IMR-90 (cell line): ENCODE results near the gene SPDYE1. TPM values are rescaled to one million over a fixed set of nuclear protein-coding genes. Genes with fewer than 3 reads are reported as not detected.
A peak's percentile ranks its signal among the peaks of the same experiment; 100 is the strongest.

ENCODE experiments used
- ATAC-seq: fragments of 200-7000 bp; cut with Tn5 transposase; 2 replicates; pipeline ENCODE4 v1.9.1; 2020; ENCODE audit warnings: low read depth, mild to moderate bottlenecking, moderate library complexity
- BruUV-seq: library from RNA; stranded (reverse); fragments of 400-500 nt; replicated peaks from 2 replicates; lab custom pipeline; 2021; lab: Mats Ljungman, UMichigan
- CTCF ChIA-PET: fragments of 300-600 bp; formaldehyde crosslinking; extraction: SDS; loops from one replicate; lab custom pipeline; 2021; ENCODE audit warnings: antibody characterized with exemption; lab: Yijun Ruan, JAX
- POLR2A ChIA-PET: fragments of 300-600 bp; sonication (Branson Sonifier 250); formaldehyde crosslinking; loops from one replicate; lab custom pipeline; 2022; ENCODE audit warnings: antibody characterized with exemption; ENCODE audit not compliant: unreplicated experiment; lab: Charles Lee
- DNase-seq: peaks from one replicate; pipeline ENCODE4 v3.0.0; 2013
- H2AFZ ChIP-seq: replicated peaks from 2 replicates; pipeline ENCODE3; 2013; ENCODE audit warnings: low read length, mild to moderate bottlenecking; ENCODE audit not compliant: poor library complexity
- H2AK5ac ChIP-seq: 2 replicates; pipeline ENCODE4 v1.6.1; 2013; ENCODE audit warnings: low read depth, low read length, inconsistent platforms
- H2AK9ac ChIP-seq: replicated peaks from 2 replicates; pipeline ENCODE3; 2013; ENCODE audit warnings: mild to moderate bottlenecking, low read depth, low read length, moderate library complexity; ENCODE audit not compliant: poor library complexity
- H2BK120ac ChIP-seq: 2 replicates; pipeline ENCODE4 v1.6.1; 2013; ENCODE audit warnings: low read depth, low read length, inconsistent platforms
- H2BK15ac ChIP-seq: 3 replicates; pipeline ENCODE4 v1.6.1; 2013; ENCODE audit warnings: low read depth, low read length, inconsistent platforms
- H2BK20ac ChIP-seq: 2 replicates; pipeline ENCODE4 v1.6.1; 2013; ENCODE audit warnings: low read depth, mild to moderate bottlenecking, inconsistent platforms, low read length, moderate library complexity
- H2BK5ac ChIP-seq: 2 replicates; pipeline ENCODE4 v1.6.1; 2013; ENCODE audit warnings: mild to moderate bottlenecking, low read depth, low read length, inconsistent platforms; ENCODE audit not compliant: poor library complexity, severe bottlenecking
- H3K14ac ChIP-seq: replicated peaks from 2 replicates; pipeline ENCODE4 v1.6.1; 2013; ENCODE audit warnings: low read depth, low read length, inconsistent platforms
- H3K18ac ChIP-seq: 2 replicates; pipeline ENCODE4 v1.6.1; 2013; ENCODE audit warnings: low read depth, low read length, control low read depth
- H3K23ac ChIP-seq: 2 replicates; pipeline ENCODE4 v1.6.1; 2013; ENCODE audit warnings: low read depth, low read length, inconsistent platforms
- H3K27ac ChIP-seq: 2 replicates; pipeline ENCODE4 v1.5.1; 2013; ENCODE audit warnings: mild to moderate bottlenecking, control low read depth, low read length; ENCODE audit not compliant: insufficient read depth
- H3K27me3 ChIP-seq: 2 replicates; pipeline ENCODE4 v1.6.1; 2013; ENCODE audit warnings: low read length; ENCODE audit not compliant: control insufficient read depth, insufficient read depth
- H3K36me3 ChIP-seq: 2 replicates; pipeline ENCODE4 v1.6.1; 2013; ENCODE audit warnings: low read length, mixed read lengths; ENCODE audit not compliant: control insufficient read depth, insufficient read depth
- H3K4ac ChIP-seq: 2 replicates; pipeline ENCODE4 v1.6.1; 2013; ENCODE audit warnings: low read depth, low read length, inconsistent platforms
- H3K4me1 ChIP-seq: 2 replicates; pipeline ENCODE4 v1.6.1; 2013; ENCODE audit warnings: low read length, mixed read lengths; ENCODE audit not compliant: control insufficient read depth, insufficient read depth
- H3K4me2 ChIP-seq: 2 replicates; pipeline ENCODE4 v1.6.1; 2013; ENCODE audit warnings: low read depth, mild to moderate bottlenecking, control low read depth, low read length, moderate library complexity
- H3K4me3 ChIP-seq: 2 replicates; pipeline ENCODE4 v1.5.1; 2013; ENCODE audit warnings: low read depth, mild to moderate bottlenecking, control low read depth, low read length, moderate library complexity; ENCODE audit not compliant: insufficient read depth
- H3K56ac ChIP-seq: 2 replicates; pipeline ENCODE4 v1.6.1; 2013; ENCODE audit warnings: low read length, inconsistent platforms; ENCODE audit not compliant: insufficient read depth; ENCODE audit errors: extremely low read depth
- H3K79me1 ChIP-seq, 2 experiments: 2 replicates each; pipeline ENCODE4 v1.6.1; 2013; ENCODE audit warnings: low read length in 2 of 2, inconsistent platforms in 1 of 2, low read depth in 1 of 2
- H3K9ac ChIP-seq: 2 replicates; pipeline ENCODE4 v1.6.1; 2013; ENCODE audit warnings: low read depth, low read length, control low read depth
- H3K9me1 ChIP-seq: 2 replicates; pipeline ENCODE4 v1.6.1; 2013; ENCODE audit warnings: low read length, inconsistent platforms; ENCODE audit not compliant: insufficient read depth
- H3K9me3 ChIP-seq: 2 replicates; pipeline ENCODE4 v1.6.1; 2013; ENCODE audit warnings: low read length; ENCODE audit not compliant: control insufficient read depth, insufficient read depth
- H4K20me1 ChIP-seq: 2 replicates; pipeline ENCODE4 v1.6.1; 2013; ENCODE audit warnings: low read length, inconsistent platforms; ENCODE audit not compliant: insufficient read depth
- H4K5ac ChIP-seq: 2 replicates; pipeline ENCODE4 v1.6.1; 2013; ENCODE audit warnings: mild to moderate bottlenecking, low read depth, low read length, control low read depth
- H4K8ac ChIP-seq, 2 experiments: 2 replicates each; pipeline ENCODE4 v1.6.1; 2013; ENCODE audit warnings: low read depth in 2 of 2, low read length in 2 of 2, control low read depth in 1 of 2, inconsistent platforms in 1 of 2
- H4K91ac ChIP-seq: 2 replicates; pipeline ENCODE4 v1.6.1; 2013; ENCODE audit warnings: low read depth, low read length, inconsistent platforms; ENCODE audit not compliant: insufficient read depth
- BHLHE40 ChIP-seq: fragments of 150-350 bp; IDR thresholded peaks from 2 replicates; pipeline ENCODE4 v1.6.1; 2016; ENCODE audit warnings: mild to moderate bottlenecking, low read depth, low read length
- CEBPB ChIP-seq: IDR thresholded peaks from 2 replicates; pipeline ENCODE4 v1.6.1; 2012; ENCODE audit warnings: low read depth, low read length, improper control_type of control experiment
- CHD1 ChIP-seq: IDR thresholded peaks from 2 replicates; pipeline ENCODE4 v1.6.1; 2012; ENCODE audit warnings: low read depth, low read length, improper control_type of control experiment
- FOS ChIP-seq: fragments of 150-350 bp; IDR thresholded peaks from 2 replicates; pipeline ENCODE4 v1.6.1; 2016; ENCODE audit warnings: low read depth, low read length
- MAFK ChIP-seq: IDR thresholded peaks from 2 replicates; pipeline ENCODE4 v1.6.1; 2012; ENCODE audit warnings: low read depth, low read length, improper control_type of control experiment
- MAZ ChIP-seq: IDR thresholded peaks from 2 replicates; pipeline ENCODE4 v1.6.1; 2012; ENCODE audit warnings: low read depth, mild to moderate bottlenecking, low read length, improper control_type of control experiment, moderate library complexity, borderline replicate concordance
- MXI1 ChIP-seq: IDR thresholded peaks from 2 replicates; pipeline ENCODE4 v1.6.1; 2012; ENCODE audit warnings: low read depth, mild to moderate bottlenecking, low read length, moderate library complexity, borderline replicate concordance
- NFE2L2 ChIP-seq: fragments of 150-350 bp; IDR thresholded peaks from 2 replicates; pipeline ENCODE4 v1.6.1; 2016; ENCODE audit warnings: low read depth, mild to moderate bottlenecking, low read length
- POLR2A ChIP-seq: IDR thresholded peaks from 2 replicates; pipeline ENCODE4 v1.6.1; 2012; ENCODE audit warnings: mild to moderate bottlenecking, low read depth, low read length
- RAD21 ChIP-seq: IDR thresholded peaks from 2 replicates; pipeline ENCODE4 v1.6.1; 2012; ENCODE audit warnings: low read length, improper control_type of control experiment
- RCOR1 ChIP-seq: IDR thresholded peaks from 2 replicates; pipeline ENCODE4 v1.6.1; 2012; ENCODE audit warnings: mild to moderate bottlenecking, low read length, improper control_type of control experiment; ENCODE audit not compliant: insufficient replicate concordance
- RFX5 ChIP-seq: IDR thresholded peaks from 2 replicates; pipeline ENCODE4 v1.8.0; 2012; ENCODE audit warnings: low read depth, mild to moderate bottlenecking, low read length, moderate library complexity
- SMC3 ChIP-seq: fragments of 150-350 bp; IDR thresholded peaks from 2 replicates; pipeline ENCODE4 v1.6.1; 2016; ENCODE audit warnings: low read depth, mild to moderate bottlenecking, antibody characterized with exemption, low read length, moderate library complexity
- WGBS, 2 experiments: methylation state at CpG; one replicate each; pipeline versions ENCODE4 v1.1.5 to v1.1.7; 2013; ENCODE audit warnings: missing lambda C conversion rate in 2 of 2; ENCODE audit not compliant: insufficient read length in 1 of 2; ENCODE audit errors: extremely low coverage in 2 of 2; 5-methylcytosine and 5-hydroxymethylcytosine counted together
- dilution Hi-C: fragments of 300-500 bp; cut with HindIII; formaldehyde crosslinking; loops from one replicate; pipeline ENCODE4 v1.14.3; 2018; ENCODE audit warnings: low sequenced_read_pairs; ENCODE audit not compliant: unreplicated experiment
- in situ Hi-C: fragments of 300-500 bp; cut with MboI; formaldehyde crosslinking; loops from 3 replicates; pipeline ENCODE4 v1.14.3; 2019; ENCODE audit warnings: low sequenced_read_pairs, inconsistent platforms, mixed read lengths
- intact Hi-C: fragments of 100-400 bp; cut with micrococcal nuclease; formaldehyde crosslinking; loops from 2 replicates; pipeline ENCODE4 v1.10.0; 2022
- polyA plus RNA-seq, 3 experiments: library from polyadenylated mRNA; depleted of rRNA; stranded (reverse); fragments of >200 nt; gene quantifications; 2 replicates each; pipeline ENCODE4 v1.2.3, GENCODE V29; 2012; ENCODE audit warnings: low replicate concordance in 1 of 3
- total RNA-seq: library from RNA; depleted of rRNA; stranded (reverse); fragments of >200 nt; gene quantifications from 2 replicates; pipeline ENCODE4 v1.2.3, GENCODE V29; 2012
- TF ChIP-seq, protein P1 (sequence below): fragments of 150-350 bp; IDR thresholded peaks from 2 replicates; pipeline ENCODE4 v1.6.1; 2016; ENCODE audit warnings: low read depth, mild to moderate bottlenecking, low read length, moderate library complexity, borderline replicate concordance
- TF ChIP-seq, protein P2 (sequence below): fragments of 150-350 bp; IDR thresholded peaks from 2 replicates; pipeline ENCODE4 v1.6.1; 2017; ENCODE audit warnings: mild to moderate bottlenecking, antibody characterized with exemption, low read length, low read depth
- TF ChIP-seq, protein P3 (sequence below): conservative IDR thresholded peaks from 2 replicates; pipeline ENCODE4 v1.5.1; 2012; ENCODE audit warnings: mild to moderate bottlenecking, low read depth, low read length, improper control_type of control experiment

SPDYE1 gene
- total and polyA plus RNA-seq, 2 of the 4 experiments (the other 2 are of a cell fraction): not detected

DNA sequence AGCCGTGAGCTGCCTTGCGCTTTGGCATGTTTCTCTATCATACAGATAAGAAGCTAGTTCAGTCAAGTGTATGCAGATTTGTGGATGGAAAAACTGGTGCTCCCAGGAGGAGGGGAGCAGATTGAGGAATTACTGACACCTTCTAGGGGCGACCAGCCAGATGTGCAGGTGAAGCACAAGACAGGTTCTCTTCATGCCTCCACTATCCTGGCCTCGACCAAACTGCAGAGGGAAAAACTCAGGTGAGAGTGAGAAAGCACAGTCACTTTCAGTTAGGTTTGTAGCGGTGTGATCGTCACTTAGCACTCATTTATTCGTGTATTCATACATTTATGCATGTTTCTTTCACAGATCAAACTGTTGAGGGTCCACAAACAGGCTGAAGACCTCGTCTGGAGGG lies 46.2 kb downstream of the SPDYE1 start:
- no peak for TF ChIP-seq MAZ
- TF ChIP-seq, protein P1, sequence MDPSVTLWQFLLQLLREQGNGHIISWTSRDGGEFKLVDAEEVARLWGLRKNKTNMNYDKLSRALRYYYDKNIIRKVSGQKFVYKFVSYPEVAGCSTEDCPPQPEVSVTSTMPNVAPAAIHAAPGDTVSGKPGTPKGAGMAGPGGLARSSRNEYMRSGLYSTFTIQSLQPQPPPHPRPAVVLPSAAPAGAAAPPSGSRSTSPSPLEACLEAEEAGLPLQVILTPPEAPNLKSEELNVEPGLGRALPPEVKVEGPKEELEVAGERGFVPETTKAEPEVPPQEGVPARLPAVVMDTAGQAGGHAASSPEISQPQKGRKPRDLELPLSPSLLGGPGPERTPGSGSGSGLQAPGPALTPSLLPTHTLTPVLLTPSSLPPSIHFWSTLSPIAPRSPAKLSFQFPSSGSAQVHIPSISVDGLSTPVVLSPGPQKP: no peak
- TF ChIP-seq RFX5: no peak
- no peak for TF ChIP-seq POLR2A
- no peak for TF ChIP-seq BHLHE40
- TF ChIP-seq MXI1: no peak
- no peak for TF ChIP-seq CHD1
- TF ChIP-seq, protein P2, sequence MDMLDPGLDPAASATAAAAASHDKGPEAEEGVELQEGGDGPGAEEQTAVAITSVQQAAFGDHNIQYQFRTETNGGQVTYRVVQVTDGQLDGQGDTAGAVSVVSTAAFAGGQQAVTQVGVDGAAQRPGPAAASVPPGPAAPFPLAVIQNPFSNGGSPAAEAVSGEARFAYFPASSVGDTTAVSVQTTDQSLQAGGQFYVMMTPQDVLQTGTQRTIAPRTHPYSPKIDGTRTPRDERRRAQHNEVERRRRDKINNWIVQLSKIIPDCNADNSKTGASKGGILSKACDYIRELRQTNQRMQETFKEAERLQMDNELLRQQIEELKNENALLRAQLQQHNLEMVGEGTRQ: no peak
- no peak for TF ChIP-seq RAD21
- no peak for TF ChIP-seq MAFK
- TF ChIP-seq CEBPB: no peak
- no peak for TF ChIP-seq RCOR1
- TF ChIP-seq SMC3: no peak
- TF ChIP-seq FOS: no peak
- TF ChIP-seq NFE2L2: no peak
- TF ChIP-seq, protein P3, sequence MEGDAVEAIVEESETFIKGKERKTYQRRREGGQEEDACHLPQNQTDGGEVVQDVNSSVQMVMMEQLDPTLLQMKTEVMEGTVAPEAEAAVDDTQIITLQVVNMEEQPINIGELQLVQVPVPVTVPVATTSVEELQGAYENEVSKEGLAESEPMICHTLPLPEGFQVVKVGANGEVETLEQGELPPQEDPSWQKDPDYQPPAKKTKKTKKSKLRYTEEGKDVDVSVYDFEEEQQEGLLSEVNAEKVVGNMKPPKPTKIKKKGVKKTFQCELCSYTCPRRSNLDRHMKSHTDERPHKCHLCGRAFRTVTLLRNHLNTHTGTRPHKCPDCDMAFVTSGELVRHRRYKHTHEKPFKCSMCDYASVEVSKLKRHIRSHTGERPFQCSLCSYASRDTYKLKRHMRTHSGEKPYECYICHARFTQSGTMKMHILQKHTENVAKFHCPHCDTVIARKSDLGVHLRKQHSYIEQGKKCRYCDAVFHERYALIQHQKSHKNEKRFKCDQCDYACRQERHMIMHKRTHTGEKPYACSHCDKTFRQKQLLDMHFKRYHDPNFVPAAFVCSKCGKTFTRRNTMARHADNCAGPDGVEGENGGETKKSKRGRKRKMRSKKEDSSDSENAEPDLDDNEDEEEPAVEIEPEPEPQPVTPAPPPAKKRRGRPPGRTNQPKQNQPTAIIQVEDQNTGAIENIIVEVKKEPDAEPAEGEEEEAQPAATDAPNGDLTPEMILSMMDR: no peak
- H3K9ac ChIP-seq: peak overlapping the region; percentile 98
- peak overlapping the region; percentile 92 for H3K4me2 ChIP-seq
- peaks cover 8% of the 10 kb centered on the region for H3K36me3 ChIP-seq
- H2AK5ac ChIP-seq: peak overlapping the region; percentile 90; the same call in 1 of the 2 replicates
- CTCF ChIA-PET: no interaction called here
- H4K20me1 ChIP-seq: peaks cover 27% of the 10 kb centered on the region
- H3K4ac ChIP-seq: peak overlapping the region; percentile 95
- peak overlapping the region; percentile 88 for H2BK5ac ChIP-seq
- peak overlapping the region; percentile 98 for H2AFZ ChIP-seq
- peak overlapping the region; percentile 91 for H3K56ac ChIP-seq
- H3K9me3 ChIP-seq: no peaks in the 10 kb centered on the region
- no TSS peak for BruUV-seq
- H4K8ac ChIP-seq: peak overlapping the region; percentile 98
- DNase-seq (no peak), ATAC-seq (no peak)
- WGBS, 2 experiments: no CpG with 5 or more reads among the region's 8 CpGs
- POLR2A ChIA-PET: no interaction called here
- no peak overlapping the region; the same call in 2 of the 3 replicates for H2BK15ac ChIP-seq
- peak overlapping the region; percentile 81 for H4K91ac ChIP-seq
- in situ Hi-C loops: no loop called here
- no peaks in the 10 kb centered on the region for H3K27me3 ChIP-seq
- dilution Hi-C loops: no loop called here
- H2AK9ac ChIP-seq: peak overlapping the region; percentile 93
- H3K9me1 ChIP-seq: peaks cover 21% of the 10 kb centered on the region
- intact Hi-C loops: no loop called here
- peak overlapping the region; percentile 95 for H3K27ac ChIP-seq
- peak overlapping the region; percentile 11; the same call in 1 of the 2 replicates for H2BK20ac ChIP-seq
- H4K5ac ChIP-seq: peak overlapping the region; percentile 92
- H3K79me1 ChIP-seq: peaks cover 22 to 46% of the 10 kb centered on the region in 2 experiments
- H3K23ac ChIP-seq: peak overlapping the region; percentile 82
- peak overlapping the region; percentile 79 for H3K4me3 ChIP-seq
- H3K4me1 ChIP-seq: peaks cover 10% of the 10 kb centered on the region
- 0 out of 2 replicates have a peak overlapping the region, but pooled peaks have one; percentile 47 for H3K18ac ChIP-seq
- H2BK120ac ChIP-seq: peak overlapping the region; percentile 45; the same call in 1 of the 2 replicates
- H3K14ac ChIP-seq: peak overlapping the region; percentile 96
